GM10248 (cell line): ENCODE measurements around the gene DCX.

Source experiments
- CTCF ChIA-PET: fragments of 300-600 bp; sonication (Branson Sonifier 250); formaldehyde crosslinking; extraction: SDS; loops from one replicate; lab custom pipeline; 2021; ENCODE audit warnings: antibody characterized with exemption; lab: Yijun Ruan, JAX
- POLR2A ChIA-PET: fragments of 350-650 bp; sonication (Branson Sonifier 250); formaldehyde crosslinking; extraction: SDS; loops from one replicate; lab custom pipeline; 2020; ENCODE audit warnings: antibody characterized with exemption; lab: Yijun Ruan, JAX
- DNase-seq: peaks from one replicate; pipeline ENCODE4 v3.0.0; 2012; ENCODE audit errors: extremely low spot score
- CTCF ChIP-seq: IDR thresholded peaks from 2 replicates; pipeline ENCODE4 v1.5.1; 2012; ENCODE audit warnings: mild to moderate bottlenecking, low read depth; ENCODE audit errors: extremely low read depth, missing control alignments, control extremely low read depth

Gene DCX

GRCh38 chrX:111407948-111408347 is 4.0 kb downstream of the DCX start:
- no peak for TF ChIP-seq CTCF
- CTCF ChIA-PET, result no interaction called here
- POLR2A ChIA-PET, result no interaction called here
- DNase-seq, result no peak

GRCh38 chrX:111402344-111402743 is 9.6 kb downstream of the DCX start:
- POLR2A ChIA-PET, result no interaction called here
- CTCF ChIA-PET, result interaction anchor here (1.6 kb wide), 1 partner anchor 9 kb away, joined by 4 read pairs; the partner anchor contains the start of gene DCX
- no peak for DNase-seq
- TF ChIP-seq CTCF, result no peak

- DNase-seq, result no peak
- no peak for TF ChIP-seq CTCF
- ChIA-PET POLR2A (no interaction called here), CTCF (no interaction called here)
These were observed 16.8 kb downstream of the DCX start for GRCh38 chrX:111395149-111395548.

- POLR2A ChIA-PET, result no interaction called here
- CTCF ChIA-PET, result no interaction called here
- TF ChIP-seq CTCF, result no peak
- no peak for DNase-seq
These were observed 17.4 kb downstream of the DCX start for GRCh38 chrX:111394569-111394968.

GRCh38 chrX:111387470-111388070 is 24.4 kb downstream of the DCX start:
- POLR2A ChIA-PET, result no interaction called here
- DNase-seq, result no peak
- no peak for TF ChIP-seq CTCF
- CTCF ChIA-PET, result no interaction called here

- POLR2A ChIA-PET, result no interaction called here
- DNase-seq, result no peak
- no peak for TF ChIP-seq CTCF
- CTCF ChIA-PET, result no interaction called here
These were observed 25.3 kb downstream of the DCX start for GRCh38 chrX:111386615-111387233.
